Measurements from ENCODE around the gene PAMR1. TPM values are rescaled to one million over a fixed set of nuclear protein-coding genes. Genes with fewer than 3 reads are reported as not detected.
A peak's percentile ranks its signal among the peaks of the same experiment; 100 is the strongest.
"Not testable (repeated sequence)": the region's sequence is repeated elsewhere in the genome, so short reads cannot be mapped to it uniquely, and the experiment has no call there.

PAMR1 gene
- polyA plus RNA-seq, 1 donor from 2014 or later, result not detected

DNA sequence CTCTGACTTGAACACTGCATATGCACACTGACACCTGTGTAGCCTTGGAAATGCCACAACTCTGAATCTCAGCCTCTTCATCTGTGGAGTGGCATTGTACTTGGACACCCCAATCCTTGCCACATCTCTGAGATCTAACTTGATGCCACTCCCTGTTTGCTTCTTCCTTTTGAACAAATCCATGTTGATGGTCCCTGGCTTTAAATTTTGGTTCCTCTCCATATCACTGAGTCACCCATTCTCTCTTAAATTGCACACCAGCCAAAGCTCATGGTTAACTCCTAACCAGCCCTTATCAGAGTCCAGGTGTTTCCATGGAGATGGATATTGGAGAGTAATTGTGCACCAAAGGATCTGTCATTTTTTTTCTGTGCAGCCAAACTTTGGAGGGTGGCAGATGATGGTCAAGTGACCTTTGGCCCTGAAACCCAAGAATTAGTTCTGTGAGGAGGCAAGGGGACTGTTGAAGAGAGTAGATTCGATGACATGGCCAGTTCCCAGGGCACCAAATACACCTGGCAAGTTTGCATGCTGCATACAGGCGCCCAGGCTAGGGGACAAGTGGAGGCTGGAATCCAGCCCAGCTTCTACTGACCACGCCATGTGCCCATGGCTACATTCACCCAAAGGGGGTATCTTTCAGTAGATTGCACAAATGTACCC, 25.1 kb upstream of the PAMR1 start:
- no peaks in the 10 kb centered on the region for H3K36me3 Mint-ChIP-seq
- H3K4me1 Mint-ChIP-seq, result peaks cover 0 to 7% (median 0%) of the 10 kb centered on the region in 3 donors
- H3K27me3 Mint-ChIP-seq, result peaks cover 9% of the 10 kb centered on the region
- H3K27ac Mint-ChIP-seq, result peak overlapping the region in 1 of 3 donors; percentile 20
- peaks cover 0 to 3% (median 2%) of the 10 kb centered on the region in 3 donors for H3K9me3 Mint-ChIP-seq
- peak overlapping the region in 1 of 4 donors; percentile 43 for H3K4me3 Mint-ChIP-seq

DNA sequence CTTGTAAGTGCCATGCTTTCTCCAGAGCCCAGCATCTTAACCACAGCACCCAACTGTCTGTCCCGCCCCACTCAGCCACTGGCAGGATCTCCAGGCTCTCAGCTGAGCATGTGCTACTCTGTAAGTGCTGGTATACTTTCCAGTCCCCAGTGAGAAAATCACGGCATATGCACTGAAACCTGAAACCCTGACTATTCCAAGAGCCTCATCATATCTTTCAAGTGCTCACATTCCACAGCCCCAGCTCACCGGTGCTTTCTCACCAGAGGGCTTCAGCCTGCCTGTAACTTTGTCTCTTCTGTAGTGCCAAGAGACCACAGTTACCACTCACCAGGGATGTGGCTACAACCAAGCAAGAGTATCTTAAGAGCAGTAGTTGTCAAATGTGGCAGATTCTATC, 24.4 kb upstream of the PAMR1 start:
- Mint-ChIP-seq H3K36me3 (no peaks in the 10 kb centered on the region), H3K27me3 (peaks cover 9% of the 10 kb centered on the region), H3K27ac (no peak overlapping the region)

DNA sequence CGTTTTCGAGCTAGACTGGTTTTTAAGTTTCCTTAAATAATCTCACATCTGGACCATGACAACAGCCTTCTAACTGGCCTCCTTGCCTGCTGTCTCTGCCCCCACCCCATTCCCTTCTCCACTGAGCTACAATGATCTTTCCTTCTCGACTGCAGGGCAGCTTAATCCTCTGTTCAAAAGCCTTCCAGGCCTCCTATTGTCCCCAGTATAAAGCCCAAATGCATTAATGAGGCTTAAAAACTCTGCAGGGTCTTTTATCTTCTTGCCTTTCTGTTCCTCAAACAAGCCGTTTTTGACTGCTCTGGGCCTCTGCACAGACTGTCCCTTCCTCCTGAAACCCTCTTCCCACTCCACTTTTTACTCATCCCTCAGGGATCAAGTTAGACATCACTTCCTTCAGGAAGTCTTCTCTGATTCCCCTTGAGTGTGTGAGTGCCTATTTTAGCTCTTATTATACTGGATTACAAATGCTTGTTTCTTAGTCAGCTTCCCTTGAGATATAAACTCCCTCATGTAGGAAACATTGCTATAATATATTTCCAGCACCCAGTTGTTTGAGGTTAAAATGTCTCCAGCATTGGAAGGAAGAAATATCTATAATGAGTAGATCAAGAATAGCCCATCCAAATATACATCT, 23.6 kb upstream of the PAMR1 start:
- no peak overlapping the region for H3K4me3 Mint-ChIP-seq
- H3K4me1 Mint-ChIP-seq, result peaks cover 0 to 7% (median 0%) of the 10 kb centered on the region in 3 donors
- H3K27ac Mint-ChIP-seq, result no peak overlapping the region
- peaks cover 6% of the 10 kb centered on the region for H3K27me3 Mint-ChIP-seq
- no peaks in the 10 kb centered on the region for H3K9me3 Mint-ChIP-seq
- no peaks in the 10 kb centered on the region for H3K36me3 Mint-ChIP-seq

More for the DNA sequence above, 24.4 kb upstream of the PAMR1 start:
- Mint-ChIP-seq H3K4me3 (no peak overlapping the region), H3K4me1 (peaks cover 0 to 7% (median 0%) of the 10 kb centered on the region in 3 donors), H3K9me3 (peaks cover 0 to 3% (median 2%) of the 10 kb centered on the region in 3 donors)

DNA sequence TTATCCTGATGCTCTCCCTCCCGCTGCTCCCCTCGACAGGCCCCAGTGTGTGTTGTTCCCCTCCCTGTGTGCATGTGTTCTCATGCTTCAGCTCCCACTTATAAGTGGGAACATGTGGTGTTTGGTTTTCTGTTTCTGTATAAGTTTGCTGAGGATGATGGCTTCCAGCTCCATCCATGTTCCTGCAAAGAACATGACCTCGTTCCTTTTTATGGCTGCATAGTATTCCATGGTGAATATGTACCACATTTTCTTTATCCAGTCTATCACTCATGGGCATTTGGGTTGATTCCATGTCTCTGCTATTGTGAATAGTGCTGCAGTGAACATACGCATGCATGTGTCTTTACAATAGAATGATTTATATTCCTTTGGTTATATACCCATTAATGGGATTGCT, 22.6 kb upstream of the PAMR1 start:
- not testable (repeated sequence) for H3K36me3 Mint-ChIP-seq, H3K4me3 Mint-ChIP-seq, H3K4me1 Mint-ChIP-seq, H3K27ac Mint-ChIP-seq, H3K27me3 Mint-ChIP-seq, H3K9me3 Mint-ChIP-seq

DNA sequence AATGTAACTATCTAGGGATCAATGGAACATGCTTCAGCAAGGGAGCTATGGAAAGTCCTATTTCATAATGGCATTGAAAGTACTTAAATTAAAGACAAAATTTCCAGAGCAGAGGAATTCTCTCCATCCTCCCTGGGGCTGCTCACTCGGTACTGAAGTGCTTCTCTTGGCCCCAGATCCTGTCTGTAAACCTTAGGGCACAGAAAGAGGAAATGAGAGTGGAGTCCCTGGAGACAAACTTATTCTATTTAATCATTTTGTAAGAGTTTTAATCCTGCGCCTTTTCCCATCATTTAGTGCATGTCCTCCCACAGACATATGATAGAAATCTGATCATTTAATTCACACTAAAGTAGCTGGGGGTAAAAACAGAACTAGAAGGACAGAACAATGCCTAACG, 20.9 kb upstream of the PAMR1 start:
- Mint-ChIP-seq H3K36me3 (no peaks in the 10 kb centered on the region), H3K27me3 (peaks cover 4% of the 10 kb centered on the region), H3K27ac (no peak overlapping the region), H3K4me3 (no peak overlapping the region), H3K4me1 (peaks cover 0 to 7% (median 0%) of the 10 kb centered on the region in 3 donors), H3K9me3 (no peaks in the 10 kb centered on the region)

DNA sequence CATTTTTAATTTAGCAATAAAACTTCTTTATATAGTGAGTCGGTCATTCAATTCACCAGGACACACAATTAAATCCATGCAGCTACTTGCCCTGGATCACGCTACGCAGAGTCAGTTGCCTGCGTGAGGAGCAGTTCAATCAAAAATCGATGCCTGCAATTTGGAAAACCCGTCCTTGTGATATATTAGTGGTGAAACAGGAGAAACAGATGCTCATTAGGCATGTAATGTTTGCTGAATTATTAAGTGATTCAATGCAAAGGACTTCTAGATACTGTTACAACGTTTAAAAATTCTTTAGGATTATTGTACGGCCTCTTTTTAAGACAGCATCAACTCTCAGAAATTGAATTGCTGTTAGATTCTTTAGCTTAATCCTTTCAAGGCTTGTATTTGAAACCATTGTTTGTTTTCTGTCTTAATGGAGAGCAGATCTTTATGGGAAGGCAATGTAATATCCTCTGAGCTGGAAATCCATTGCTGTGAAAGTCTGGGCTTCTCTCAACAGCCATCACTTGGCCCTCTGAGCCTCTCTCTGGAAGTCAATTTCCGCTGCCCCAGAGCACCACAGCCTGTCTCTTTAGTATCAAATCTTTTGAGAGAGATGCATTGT, 20.1 kb upstream of the PAMR1 start:
- Mint-ChIP-seq H3K9me3 (no peaks in the 10 kb centered on the region), H3K4me1 (peaks cover 0 to 7% (median 0%) of the 10 kb centered on the region in 3 donors), H3K27me3 (peaks cover 4% of the 10 kb centered on the region), H3K27ac (no peak overlapping the region), H3K36me3 (no peaks in the 10 kb centered on the region), H3K4me3 (no peak overlapping the region)

DNA sequence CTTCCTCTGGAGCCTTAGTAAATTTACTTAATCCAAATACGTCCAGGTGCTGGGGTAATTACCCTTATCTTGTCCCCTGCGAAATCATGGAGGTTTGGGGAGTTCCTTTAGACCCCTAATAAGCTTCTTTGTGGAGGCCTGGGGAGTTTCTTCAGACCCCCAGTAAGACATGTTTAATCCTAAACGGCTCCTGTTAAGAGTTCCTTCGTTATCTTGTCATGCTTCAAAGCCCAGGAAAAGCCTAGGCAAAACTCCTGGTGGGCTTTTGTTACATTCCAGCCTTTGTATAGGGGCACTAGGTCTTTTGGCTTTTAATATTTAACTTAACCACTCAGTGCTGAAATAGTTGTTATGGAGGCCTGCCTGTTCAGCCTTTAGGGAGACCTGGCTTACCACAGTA, 18.1 kb upstream of the PAMR1 start:
- peaks cover 0 to 7% (median 0%) of the 10 kb centered on the region in 3 donors for H3K4me1 Mint-ChIP-seq
- no peaks in the 10 kb centered on the region for H3K36me3 Mint-ChIP-seq
- H3K27me3 Mint-ChIP-seq, result peaks cover 14% of the 10 kb centered on the region
- no peak overlapping the region for H3K4me3 Mint-ChIP-seq
- H3K27ac Mint-ChIP-seq, result no peak overlapping the region
- H3K9me3 Mint-ChIP-seq, result no peaks in the 10 kb centered on the region

DNA sequence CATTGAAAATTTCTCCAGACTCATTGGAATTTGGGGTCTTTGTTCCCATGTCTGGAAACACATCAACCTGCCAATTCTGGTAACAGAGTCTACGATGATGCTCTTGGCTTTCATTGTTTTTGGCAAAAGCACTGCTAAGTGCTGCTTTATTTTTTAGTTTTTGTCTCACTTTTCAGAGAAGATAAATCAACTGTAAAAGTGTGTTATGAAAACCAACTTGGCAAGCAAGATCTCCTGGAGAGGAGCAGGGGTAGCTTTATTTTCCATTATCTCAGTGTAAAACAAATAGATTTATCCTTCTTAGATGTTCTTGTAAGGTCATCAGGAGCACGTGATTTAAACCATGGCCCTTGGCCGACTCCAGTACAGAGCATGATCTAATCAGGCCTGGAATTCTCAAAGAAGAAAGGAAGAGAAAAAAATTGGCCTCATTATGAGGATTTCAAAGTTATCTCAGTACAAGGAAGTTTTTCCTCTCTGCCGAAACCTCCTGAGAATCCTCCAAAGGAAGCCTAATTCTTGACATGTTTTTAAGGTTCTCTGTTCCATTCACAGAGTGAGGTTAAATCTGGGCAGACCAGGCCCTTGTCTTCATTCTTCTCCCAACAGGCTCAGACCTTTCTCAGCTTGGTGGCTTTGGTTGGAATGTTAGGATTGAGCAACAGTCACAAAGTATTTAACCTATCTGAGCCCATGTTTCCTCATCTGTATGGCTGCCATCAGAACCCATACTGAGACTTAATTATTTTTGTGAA, 16.4 kb upstream of the PAMR1 start:
- Mint-ChIP-seq H3K27me3 (peaks cover 12% of the 10 kb centered on the region), H3K4me3 (no peak overlapping the region), H3K4me1 (peaks cover 0 to 7% (median 0%) of the 10 kb centered on the region in 3 donors), H3K36me3 (no peaks in the 10 kb centered on the region), H3K27ac (no peak overlapping the region), H3K9me3 (no peaks in the 10 kb centered on the region)

DNA sequence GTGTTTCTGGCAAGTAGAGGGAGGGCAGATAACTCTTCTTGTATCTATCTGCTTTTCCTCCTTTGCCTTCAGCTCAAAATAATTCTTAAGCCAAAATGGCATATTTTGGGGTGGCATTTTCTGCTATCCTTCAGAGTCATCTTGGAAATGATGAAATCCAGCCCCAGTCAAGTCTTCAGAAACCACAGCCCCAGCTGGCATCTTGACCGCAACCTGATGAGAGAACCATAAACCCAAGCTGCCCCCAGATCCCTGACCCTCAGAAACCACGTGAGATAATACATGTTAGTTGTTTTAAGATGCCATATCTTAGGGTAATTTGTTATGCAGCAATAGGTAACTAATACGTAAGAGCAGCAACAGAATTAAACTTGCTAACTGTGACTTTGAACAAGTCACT, 15.1 kb upstream of the PAMR1 start:
- H3K27me3 Mint-ChIP-seq, result peaks cover 12% of the 10 kb centered on the region
- H3K4me3 Mint-ChIP-seq, result no peak overlapping the region
- no peaks in the 10 kb centered on the region for H3K4me1 Mint-ChIP-seq
- H3K9me3 Mint-ChIP-seq, result no peaks in the 10 kb centered on the region
- no peaks in the 10 kb centered on the region for H3K36me3 Mint-ChIP-seq
- no peak overlapping the region for H3K27ac Mint-ChIP-seq

DNA sequence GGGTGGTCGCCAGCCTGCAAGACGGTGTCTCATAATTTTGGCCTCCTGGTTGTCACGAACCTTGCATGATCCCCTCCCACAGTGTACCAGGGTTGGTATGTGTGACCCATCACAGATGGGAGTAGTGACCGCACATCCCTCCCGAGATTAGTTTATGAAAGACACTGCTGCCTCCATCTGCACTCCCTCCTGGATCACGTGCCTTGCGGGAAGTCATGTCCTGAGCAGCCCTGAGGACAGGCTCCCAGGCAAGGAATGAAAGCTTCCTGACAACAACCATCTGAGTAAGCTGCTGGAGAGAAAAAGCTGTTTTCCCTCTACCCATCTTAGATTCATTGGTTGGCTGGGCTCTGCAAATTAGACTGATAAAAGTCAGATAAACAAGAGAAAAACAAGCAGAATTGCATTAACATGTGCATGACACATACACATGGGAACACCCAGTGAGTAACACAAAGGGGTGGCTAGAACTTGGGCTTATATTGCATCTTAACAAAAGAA, 14.4 kb upstream of the PAMR1 start:
- Mint-ChIP-seq H3K4me3 (no peak overlapping the region), H3K9me3 (no peaks in the 10 kb centered on the region), H3K27ac (no peak overlapping the region), H3K4me1 (no peaks in the 10 kb centered on the region), H3K36me3 (no peaks in the 10 kb centered on the region), H3K27me3 (peaks cover 12% of the 10 kb centered on the region)

DNA sequence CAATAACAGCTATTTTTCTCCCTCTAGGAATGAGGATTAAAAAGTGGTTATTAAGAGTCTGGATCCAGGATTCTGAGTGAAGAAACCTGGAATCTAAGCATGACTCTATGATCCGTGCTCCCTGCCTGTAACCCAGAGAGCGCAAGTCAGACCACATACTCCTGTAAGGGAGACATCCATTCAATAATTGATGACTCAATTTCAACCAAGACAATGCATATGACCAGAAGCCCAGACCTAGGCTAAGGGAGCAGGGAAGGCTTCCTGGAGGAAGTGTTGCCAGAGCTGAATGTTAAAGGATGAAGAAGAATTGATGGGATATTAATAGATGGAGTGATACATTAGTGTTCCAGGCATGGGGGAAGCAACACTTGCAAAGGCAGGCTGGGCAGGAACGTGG, 13.8 kb upstream of the PAMR1 start:
- H3K27me3 Mint-ChIP-seq, result peaks cover 12% of the 10 kb centered on the region
- H3K36me3 Mint-ChIP-seq, result no peaks in the 10 kb centered on the region
- no peaks in the 10 kb centered on the region for H3K4me1 Mint-ChIP-seq
- no peaks in the 10 kb centered on the region for H3K9me3 Mint-ChIP-seq
- no peak overlapping the region for H3K27ac Mint-ChIP-seq
- H3K4me3 Mint-ChIP-seq, result no peak overlapping the region

DNA sequence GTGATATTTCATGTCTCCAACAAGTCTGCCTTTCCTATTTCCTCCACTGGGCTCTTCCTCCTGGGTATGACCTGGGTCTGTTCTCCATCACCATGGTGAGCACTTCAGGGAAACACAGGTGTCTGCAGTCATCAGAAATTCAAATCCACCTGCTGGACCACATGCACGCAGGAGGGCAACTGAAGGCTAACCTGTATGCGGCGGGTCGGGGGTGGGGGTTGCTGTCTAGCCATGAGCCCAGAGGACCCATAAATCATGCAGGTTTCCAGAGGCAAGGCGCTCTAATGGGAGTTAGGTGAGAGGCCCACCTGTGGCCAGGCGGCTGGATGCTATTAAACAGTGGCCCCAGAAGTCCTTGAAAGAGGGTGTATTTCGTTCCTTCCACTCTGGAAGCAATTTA, 11.1 kb upstream of the PAMR1 start:
- Mint-ChIP-seq H3K27me3 (peaks cover 12% of the 10 kb centered on the region), H3K4me1 (no peaks in the 10 kb centered on the region), H3K9me3 (no peaks in the 10 kb centered on the region), H3K27ac (no peak overlapping the region), H3K36me3 (no peaks in the 10 kb centered on the region), H3K4me3 (no peak overlapping the region)

DNA sequence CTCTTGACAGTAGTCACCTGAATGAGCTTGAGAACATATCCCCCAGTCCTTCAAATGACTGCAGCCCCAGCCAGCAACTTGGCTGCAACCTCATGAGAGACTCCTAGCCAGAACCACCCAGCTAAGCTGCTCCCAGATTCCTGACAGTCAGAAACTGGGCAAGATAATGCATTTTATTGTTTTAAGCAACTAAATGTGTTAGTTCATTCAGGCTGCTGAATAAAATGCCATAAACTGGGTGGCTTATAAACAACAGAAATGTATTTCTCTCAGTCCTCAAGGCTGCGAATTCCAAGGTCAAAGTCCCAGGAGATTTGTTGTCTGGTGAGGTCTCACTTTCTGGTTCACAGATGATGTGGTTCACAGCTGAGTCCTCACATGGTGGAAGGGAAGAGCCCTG, 5.8 kb upstream of the PAMR1 start:
- Mint-ChIP-seq H3K36me3 (no peaks in the 10 kb centered on the region), H3K4me1 (peaks cover 0 to under 1% (median 0%) of the 10 kb centered on the region in 3 donors), H3K4me3 (no peak overlapping the region), H3K27me3 (peaks cover 16% of the 10 kb centered on the region), H3K27ac (no peak overlapping the region), H3K9me3 (peaks cover 0 to 2% (median 0%) of the 10 kb centered on the region in 3 donors)

DNA sequence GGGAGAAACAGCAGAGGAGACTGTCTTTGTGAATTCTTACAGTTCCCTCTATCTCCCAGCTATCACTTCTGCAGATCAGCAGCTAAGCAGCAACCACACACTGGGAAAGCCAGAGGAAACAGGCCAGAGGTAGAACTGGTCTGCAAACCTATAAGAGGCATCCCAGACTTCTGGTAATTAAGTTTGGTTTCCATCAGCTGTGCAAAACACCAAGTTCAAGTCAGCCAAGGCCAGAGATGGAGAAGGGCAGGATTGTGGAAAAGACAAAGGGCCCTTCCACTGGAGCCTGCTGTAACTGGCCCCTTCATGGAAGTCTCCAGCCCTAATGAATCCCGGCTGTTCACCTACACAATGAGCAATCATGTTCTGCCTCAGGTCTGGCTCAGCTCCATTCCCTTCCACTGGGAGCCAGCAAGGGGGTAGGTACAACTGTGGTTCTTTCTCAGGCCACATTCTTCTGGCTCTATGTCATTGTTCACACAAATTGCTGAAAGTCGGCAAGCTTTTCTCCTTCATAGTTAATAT, 4.6 kb upstream of the PAMR1 start:
- H3K9me3 Mint-ChIP-seq, result peaks cover 0 to 2% (median 0%) of the 10 kb centered on the region in 3 donors
- H3K27me3 Mint-ChIP-seq, result peaks cover 25% of the 10 kb centered on the region
- H3K4me3 Mint-ChIP-seq, result no peak overlapping the region
- H3K4me1 Mint-ChIP-seq, result peaks cover 0 to 3% (median 0%) of the 10 kb centered on the region in 3 donors
- no peaks in the 10 kb centered on the region for H3K36me3 Mint-ChIP-seq
- H3K27ac Mint-ChIP-seq, result no peak overlapping the region

DNA sequence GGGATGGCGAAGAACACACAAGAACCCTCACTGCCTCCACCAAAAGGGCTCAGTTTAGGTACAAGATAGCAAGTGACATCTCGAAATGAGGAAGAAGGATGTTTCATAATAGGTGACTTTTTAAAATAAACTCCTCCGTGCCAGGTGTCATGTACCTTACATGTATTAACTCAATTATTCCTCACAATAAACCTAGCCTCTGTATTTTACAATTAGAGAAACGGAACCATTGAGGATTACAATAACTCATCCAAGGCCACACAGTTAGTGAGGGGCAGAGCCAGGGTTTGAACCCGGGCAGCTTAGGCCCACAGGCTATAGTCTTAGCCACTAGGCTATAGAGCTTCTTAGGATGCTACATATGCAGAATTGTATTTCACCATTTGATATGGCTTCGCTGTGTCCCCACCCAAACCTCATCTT, 965 bp upstream of the PAMR1 start:
- no peak overlapping the region for H3K27ac Mint-ChIP-seq
- H3K4me1 Mint-ChIP-seq, result peaks cover 0 to 3% (median 0%) of the 10 kb centered on the region in 3 donors
- H3K36me3 Mint-ChIP-seq, result no peaks in the 10 kb centered on the region
- peaks cover 44% of the 10 kb centered on the region for H3K27me3 Mint-ChIP-seq
- no peak overlapping the region for H3K4me3 Mint-ChIP-seq
- H3K9me3 Mint-ChIP-seq, result peaks cover 0 to 3% (median 0%) of the 10 kb centered on the region in 3 donors
